Loucy (cell line): ENCODE measurements around the gene KLF15.

ENCODE experiments used
- H2AFZ ChIP-seq: fragments of 200-600 bp; sonication (generic); 2 replicates; pipeline ENCODE4 v1.6.0; 2016; ENCODE audit warnings: antibody characterized with exemption, mild to moderate bottlenecking, low read length, moderate library complexity
- H3F3A ChIP-seq: fragments of 200-600 bp; 2 replicates; pipeline ENCODE4 v1.6.0; 2016; ENCODE audit warnings: antibody characterized with exemption, low read depth, mild to moderate bottlenecking
- H3K27me3 ChIP-seq: fragments of 200-600 bp; sonication (generic); 2 replicates; pipeline ENCODE4 v1.6.1; 2014; ENCODE audit warnings: low read length, mild to moderate bottlenecking; ENCODE audit not compliant: insufficient read depth, poor library complexity, severe bottlenecking
- H3K36me3 ChIP-seq: fragments of 200-600 bp; sonication (generic); 2 replicates; pipeline ENCODE4 v1.6.1; 2016; ENCODE audit warnings: low read length; ENCODE audit not compliant: insufficient read depth
- H3K4me1 ChIP-seq: fragments of 200-600 bp; sonication (generic); 2 replicates; pipeline ENCODE4 v1.5.1; 2014; ENCODE audit warnings: low read length, mild to moderate bottlenecking; ENCODE audit not compliant: insufficient read depth, poor library complexity, severe bottlenecking
- H3K4me2 ChIP-seq: fragments of 200-600 bp; sonication (generic); 2 replicates; pipeline ENCODE4 v1.6.0; 2014; ENCODE audit warnings: antibody characterized with exemption, low read length, low read depth, mild to moderate bottlenecking; ENCODE audit not compliant: poor library complexity, severe bottlenecking
- H3K4me3 ChIP-seq: fragments of 200-600 bp; sonication (generic); 2 replicates; pipeline ENCODE4 v1.5.1; 2014; ENCODE audit warnings: low read length, mild to moderate bottlenecking, mixed read lengths; ENCODE audit not compliant: poor library complexity, severe bottlenecking
- H3K79me2 ChIP-seq: fragments of 200-600 bp; sonication (generic); 2 replicates; pipeline ENCODE4 v1.6.1; 2014; ENCODE audit warnings: low read length; ENCODE audit not compliant: insufficient read depth
- H3K9ac ChIP-seq: fragments of 200-600 bp; sonication (generic); 2 replicates; pipeline ENCODE4 v1.6.0; 2014; ENCODE audit warnings: mild to moderate bottlenecking, low read depth, low read length, moderate library complexity; ENCODE audit not compliant: poor library complexity, severe bottlenecking
- H3K9me2 ChIP-seq: fragments of 200-600 bp; sonication (generic); replicated peaks from 2 replicates; pipeline ENCODE4 v1.6.1; 2016; ENCODE audit warnings: low read depth, low read length, mixed read lengths
- H3K9me3 ChIP-seq: fragments of 200-600 bp; sonication (generic); 2 replicates; pipeline ENCODE4 v1.6.1; 2014; ENCODE audit warnings: mild to moderate bottlenecking, antibody characterized with exemption, low read length, low read depth; ENCODE audit not compliant: insufficient read depth
- H4K20me1 ChIP-seq: fragments of 200-600 bp; sonication (generic); 2 replicates; pipeline ENCODE4 v1.6.0; 2014; ENCODE audit warnings: antibody characterized with exemption, low read length, mild to moderate bottlenecking; ENCODE audit not compliant: insufficient read depth, poor library complexity, severe bottlenecking
- EZH2phosphoT487 ChIP-seq: fragments of 200-600 bp; IDR thresholded peaks from 2 replicates; pipeline ENCODE4 v1.6.1; 2018; ENCODE audit warnings: antibody characterized with exemption, mild to moderate bottlenecking, moderate library complexity, borderline replicate concordance
- TF ChIP-seq, protein P1 (sequence below): fragments of 200-600 bp; sonication (generic); conservative IDR thresholded peaks from 2 replicates; pipeline ENCODE4 v1.5.1; 2014; ENCODE audit warnings: mild to moderate bottlenecking, antibody characterized with exemption, low read length

The KLF15 gene

DNA sequence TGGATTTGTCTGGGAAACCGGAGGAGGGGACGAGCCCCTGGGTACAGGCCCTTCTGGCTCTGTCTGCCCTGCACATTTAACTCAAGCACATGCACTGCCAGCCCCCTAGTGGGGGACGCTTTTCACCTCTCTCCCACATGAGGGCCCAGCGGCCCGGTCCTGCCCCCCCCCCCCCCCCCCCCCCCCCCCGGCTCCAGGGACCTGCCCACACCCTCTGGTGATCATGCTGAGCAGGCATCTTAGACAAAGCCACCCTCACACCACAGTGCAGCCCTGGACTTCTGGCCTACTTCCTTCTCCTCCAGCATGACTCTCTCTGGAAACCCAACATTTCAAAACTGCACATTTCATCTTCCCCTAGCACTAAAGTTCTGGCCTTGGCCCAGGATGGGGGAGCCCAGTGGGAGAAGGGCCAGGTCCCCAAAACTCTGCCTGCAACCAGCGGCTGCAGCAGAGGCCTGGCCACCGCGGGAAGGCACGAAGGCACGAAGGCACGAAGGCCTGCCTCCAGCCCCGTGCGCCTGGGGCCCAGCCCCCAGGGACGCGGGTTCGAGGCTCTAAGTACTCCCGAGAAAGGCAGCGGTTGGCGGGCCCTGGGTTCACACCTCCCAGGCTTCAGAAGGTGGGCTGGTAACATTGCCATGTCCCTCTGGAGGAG, 14.1 kb downstream of the KLF15 start:
- Histone ChIP-seq H4K20me1 (no peaks in the 10 kb centered on the region), H3K4me3 (no peak overlapping the region), H3K4me2 (no peak overlapping the region), H2AFZ (no peak overlapping the region), H3K27me3 (no peaks in the 10 kb centered on the region), H3K79me2 (no peaks in the 10 kb centered on the region), H3K36me3 (no peaks in the 10 kb centered on the region), H3F3A (no peaks in the 10 kb centered on the region), H3K9me3 (no peaks in the 10 kb centered on the region), H3K9me2 (no peaks in the 10 kb centered on the region), H3K4me1 (no peaks in the 10 kb centered on the region), H3K9ac (no peak overlapping the region)
- no peak for TF ChIP-seq EZH2phosphoT487
- TF ChIP-seq, protein P1, sequence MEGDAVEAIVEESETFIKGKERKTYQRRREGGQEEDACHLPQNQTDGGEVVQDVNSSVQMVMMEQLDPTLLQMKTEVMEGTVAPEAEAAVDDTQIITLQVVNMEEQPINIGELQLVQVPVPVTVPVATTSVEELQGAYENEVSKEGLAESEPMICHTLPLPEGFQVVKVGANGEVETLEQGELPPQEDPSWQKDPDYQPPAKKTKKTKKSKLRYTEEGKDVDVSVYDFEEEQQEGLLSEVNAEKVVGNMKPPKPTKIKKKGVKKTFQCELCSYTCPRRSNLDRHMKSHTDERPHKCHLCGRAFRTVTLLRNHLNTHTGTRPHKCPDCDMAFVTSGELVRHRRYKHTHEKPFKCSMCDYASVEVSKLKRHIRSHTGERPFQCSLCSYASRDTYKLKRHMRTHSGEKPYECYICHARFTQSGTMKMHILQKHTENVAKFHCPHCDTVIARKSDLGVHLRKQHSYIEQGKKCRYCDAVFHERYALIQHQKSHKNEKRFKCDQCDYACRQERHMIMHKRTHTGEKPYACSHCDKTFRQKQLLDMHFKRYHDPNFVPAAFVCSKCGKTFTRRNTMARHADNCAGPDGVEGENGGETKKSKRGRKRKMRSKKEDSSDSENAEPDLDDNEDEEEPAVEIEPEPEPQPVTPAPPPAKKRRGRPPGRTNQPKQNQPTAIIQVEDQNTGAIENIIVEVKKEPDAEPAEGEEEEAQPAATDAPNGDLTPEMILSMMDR: 0 out of 2 replicates have a peak, but pooled peaks have one; percentile 10

DNA sequence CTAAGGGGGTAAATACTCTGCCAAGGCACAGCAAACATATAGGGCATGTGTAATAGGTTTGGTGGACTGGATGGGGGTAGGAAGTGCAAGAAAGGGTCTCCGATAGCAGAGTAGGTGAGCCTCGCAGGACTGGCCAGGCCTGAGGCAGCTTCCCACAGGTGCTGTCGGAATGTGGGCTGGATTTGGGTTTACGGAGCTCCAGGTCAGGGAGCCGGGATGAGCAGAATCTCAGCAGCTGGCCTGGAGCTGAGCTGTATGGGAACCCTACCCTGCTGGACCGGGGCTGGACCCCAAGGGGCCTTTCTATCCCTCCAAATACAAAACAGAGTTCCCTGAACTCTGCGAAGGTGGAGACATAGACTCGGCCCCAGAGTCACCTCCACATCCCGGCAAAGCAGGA, 15.0 kb downstream of the KLF15 start:
- no peak for TF ChIP-seq EZH2phosphoT487
- TF ChIP-seq, protein P1: no peak
- no peaks in the 10 kb centered on the region for H4K20me1 ChIP-seq
- no peaks in the 10 kb centered on the region for H3K4me1 ChIP-seq
- no peak overlapping the region for H3K9ac ChIP-seq
- H3K9me3 ChIP-seq: no peaks in the 10 kb centered on the region
- H3F3A ChIP-seq: no peaks in the 10 kb centered on the region
- no peaks in the 10 kb centered on the region for H3K36me3 ChIP-seq
- H3K4me3 ChIP-seq: no peak overlapping the region
- no peak overlapping the region for H3K4me2 ChIP-seq
- no peaks in the 10 kb centered on the region for H3K27me3 ChIP-seq
- H2AFZ ChIP-seq: no peak overlapping the region
- H3K79me2 ChIP-seq: no peaks in the 10 kb centered on the region
- no peaks in the 10 kb centered on the region for H3K9me2 ChIP-seq

DNA sequence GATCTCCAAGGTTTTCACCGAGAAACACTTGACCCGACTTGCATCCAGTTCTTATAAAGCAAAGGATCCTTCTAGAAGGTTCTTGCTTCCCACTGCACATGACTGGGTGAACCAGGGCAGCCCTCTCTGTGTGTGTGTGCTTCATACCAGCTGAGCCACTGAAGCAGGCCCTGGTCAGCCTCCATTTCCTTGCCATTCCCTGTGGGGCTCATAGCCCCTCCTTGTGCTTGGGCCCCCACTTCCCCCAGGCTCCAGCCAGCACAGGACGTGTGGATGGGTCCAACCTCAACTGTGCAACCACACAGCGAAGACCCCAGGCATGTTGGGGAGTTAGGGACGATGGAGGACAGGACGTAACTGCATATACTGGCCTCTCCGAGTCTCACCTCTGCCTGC, 15.5 kb downstream of the KLF15 start:
- Histone ChIP-seq H3K4me3 (no peak overlapping the region), H3K4me1 (no peaks in the 10 kb centered on the region), H3K4me2 (no peak overlapping the region), H3K27me3 (no peaks in the 10 kb centered on the region), H2AFZ (no peak overlapping the region), H3F3A (no peaks in the 10 kb centered on the region), H3K9ac (no peak overlapping the region), H4K20me1 (no peaks in the 10 kb centered on the region), H3K36me3 (no peaks in the 10 kb centered on the region), H3K79me2 (no peaks in the 10 kb centered on the region), H3K9me3 (no peaks in the 10 kb centered on the region), H3K9me2 (no peaks in the 10 kb centered on the region)
- no peak for TF ChIP-seq EZH2phosphoT487
- TF ChIP-seq, protein P1: no peak
